Measurements from ENCODE around the gene C19orf73. TPM values are rescaled to one million over a fixed set of nuclear protein-coding genes. Genes with fewer than 3 reads are reported as not detected.

C19orf73 gene
- total and polyA plus RNA-seq, 9 of the 15 experiments (the other 6 are each of a cell fraction or from before 2014, with no cell fraction given): 0.08 to 7.4 (median 1.4) TPM

GRCh38 chr19:49097453-49098288 lies 21.3 kb downstream of the C19orf73 start (continued):
- TF ChIP-seq ZNF277 (CRISPR knock-in tag; IDR thresholded peaks at IDR 0.05; ENCODE audit: borderline replicate concordance) (no peak), POLR2B (IDR thresholded peaks at IDR 0.05; ENCODE audit: low read depth, partially characterized antibody) (peak; percentile 10), ZFP91 (CRISPR knock-in tag; IDR thresholded peaks at IDR 0.05) (no peak), ZZZ3 (IDR thresholded peaks at IDR 0.05) (no peak), ZNF354B (CRISPR knock-in tag; IDR thresholded peaks at IDR 0.05) (no peak), CBX5 (IDR thresholded peaks at IDR 0.05; ENCODE audit: borderline replicate concordance, low read depth) (no peak), STAT5B (CRISPR knock-in tag; IDR thresholded peaks at IDR 0.05) (no peak), TFAP4 (CRISPR knock-in tag; IDR thresholded peaks at IDR 0.05; ENCODE audit: borderline replicate concordance) (peak; percentile 86), CTBP1 (IDR thresholded peaks at IDR 0.05; ENCODE audit: borderline replicate concordance) (peak; percentile 54; the same call in 1 of the 2 replicates), ATF7 (IDR thresholded peaks at IDR 0.05) (peak; percentile 38; the same call in 1 of the 2 replicates), CC2D1A (IDR thresholded peaks at IDR 0.05) (peak; percentile 68), E2F4 (CRISPR knock-in tag; IDR thresholded peaks at IDR 0.05; ENCODE audit: low read depth) (no peak), CAMTA2 (CRISPR knock-in tag; conservative IDR thresholded peaks at IDR 0.05) (no peak), RB1 (IDR thresholded peaks at IDR 0.05; ENCODE audit: low read depth) (peak; percentile 49; the same call in 1 of the 2 replicates), BACH1 (tag; IDR thresholded peaks at IDR 0.05) (no peak), ZNF561 (CRISPR knock-in tag; conservative IDR thresholded peaks at IDR 0.05) (no peak), ZNF282 (CRISPR knock-in tag; IDR thresholded peaks at IDR 0.05) (no peak), SP1 (CRISPR knock-in tag; IDR thresholded peaks at IDR 0.05) (0 out of 2 replicates have a peak, but pooled peaks have one; percentile 11), ZBTB7A (IDR thresholded peaks at IDR 0.05; ENCODE audit: borderline replicate concordance, control insufficient read depth, low read depth, low read length) (no peak)
- TF ChIP-seq, protein P1, sequence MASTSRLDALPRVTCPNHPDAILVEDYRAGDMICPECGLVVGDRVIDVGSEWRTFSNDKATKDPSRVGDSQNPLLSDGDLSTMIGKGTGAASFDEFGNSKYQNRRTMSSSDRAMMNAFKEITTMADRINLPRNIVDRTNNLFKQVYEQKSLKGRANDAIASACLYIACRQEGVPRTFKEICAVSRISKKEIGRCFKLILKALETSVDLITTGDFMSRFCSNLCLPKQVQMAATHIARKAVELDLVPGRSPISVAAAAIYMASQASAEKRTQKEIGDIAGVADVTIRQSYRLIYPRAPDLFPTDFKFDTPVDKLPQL (IDR thresholded peaks at IDR 0.05; ENCODE audit: extremely low read depth, insufficient read length): no peak
- TF ChIP-seq, protein P2, sequence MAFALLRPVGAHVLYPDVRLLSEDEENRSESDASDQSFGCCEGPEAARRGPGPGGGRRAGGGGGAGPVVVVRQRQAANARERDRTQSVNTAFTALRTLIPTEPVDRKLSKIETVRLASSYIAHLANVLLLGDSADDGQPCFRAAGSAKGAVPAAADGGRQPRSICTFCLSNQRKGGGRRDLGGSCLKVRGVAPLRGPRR (CRISPR knock-in tag; IDR thresholded peaks at IDR 0.05): no peak

Measured in K562 (cell line).